Small intestine (tissue), 7 donors: ENCODE data around the gene BRPF1. TPM values are rescaled to one million over a fixed set of nuclear protein-coding genes. Genes with fewer than 3 reads are reported as not detected.

Experiments used
- DNase-seq, 2 donors: peaks; one replicate each; pipeline versions ENCODE4 v3.0.0 to v3.0.0-alpha.2; 2013
- FAIRE-seq: peaks from 2 replicates; lab custom pipeline; 2012; peaks lifted over from hg19 to GRCh38; lab: Jason Lieb, UNC
- H3K27ac ChIP-seq, 3 donors: one replicate each; pipeline ENCODE4 v1.5.1; 2013; ENCODE audit warnings: low read length in 2 of 3, mild to moderate bottlenecking in 2 of 3, control low read depth in 1 of 3, inconsistent platforms in 1 of 3, low read depth in 1 of 3, moderate library complexity in 1 of 3
- H3K27me3 ChIP-seq, 3 donors: one replicate each; pipeline ENCODE4 v1.6.1; 2013; ENCODE audit warnings: low read length in 3 of 3, inconsistent platforms in 1 of 3; ENCODE audit not compliant: control insufficient read depth in 3 of 3, insufficient read depth in 3 of 3
- H3K36me3 ChIP-seq, 3 donors: one replicate each; pipeline ENCODE4 v1.6.1; 2013; ENCODE audit warnings: low read length in 3 of 3, inconsistent platforms in 1 of 3, low read depth in 1 of 3, mild to moderate bottlenecking in 1 of 3, moderate library complexity in 1 of 3; ENCODE audit not compliant: control insufficient read depth in 3 of 3, insufficient read depth in 2 of 3
- H3K4me1 ChIP-seq, 3 donors: one replicate each; pipeline ENCODE4 v1.6.1; 2013; ENCODE audit warnings: low read length in 2 of 3, inconsistent platforms in 1 of 3, low read depth in 1 of 3, mild to moderate bottlenecking in 1 of 3, moderate library complexity in 1 of 3; ENCODE audit not compliant: control insufficient read depth in 3 of 3, insufficient read depth in 2 of 3
- H3K4me3 ChIP-seq, 3 donors: one replicate each; pipeline ENCODE4 v1.5.1; 2013; ENCODE audit warnings: low read length in 3 of 3, control low read depth in 1 of 3, inconsistent platforms in 1 of 3, low read depth in 1 of 3, mild to moderate bottlenecking in 1 of 3, moderate library complexity in 1 of 3
- H3K9me3 ChIP-seq, 2 donors: one replicate each; pipeline ENCODE4 v1.6.1; 2013; ENCODE audit warnings: low read depth in 1 of 2, low read length in 1 of 2; ENCODE audit not compliant: control insufficient read depth in 2 of 2, insufficient read depth in 1 of 2
- WGBS, 3 donors: extraction: QIAGEN DNeasy Blood & Tissue Kit; methylation state at CpG; one replicate each; pipeline ENCODE4 v1.1.7; 2013; 5-methylcytosine and 5-hydroxymethylcytosine counted together
- polyA plus RNA-seq, 4 donors: library from polyadenylated mRNA; stranded (reverse) in 3 of 4; unstranded in 1 of 4; fragments of 200-250 nt in 3 of 4; fragments of 120-200 nt in 1 of 4; gene quantifications; one replicate each; pipeline versions ENCODE4 v1.2.1 to v1.2.3, GENCODE V29; 2013
- donor health status: healthy with polysubstance abuse.
- donor health status: control.
- donor health status: control.
- donor health status: Bipolar disorder and iron deficiency.
- donor health status: healthy.

BRPF1 gene
- polyA plus RNA-seq, 4 donors, result 5.1 to 16.0 (median 7.6) TPM

DNA sequence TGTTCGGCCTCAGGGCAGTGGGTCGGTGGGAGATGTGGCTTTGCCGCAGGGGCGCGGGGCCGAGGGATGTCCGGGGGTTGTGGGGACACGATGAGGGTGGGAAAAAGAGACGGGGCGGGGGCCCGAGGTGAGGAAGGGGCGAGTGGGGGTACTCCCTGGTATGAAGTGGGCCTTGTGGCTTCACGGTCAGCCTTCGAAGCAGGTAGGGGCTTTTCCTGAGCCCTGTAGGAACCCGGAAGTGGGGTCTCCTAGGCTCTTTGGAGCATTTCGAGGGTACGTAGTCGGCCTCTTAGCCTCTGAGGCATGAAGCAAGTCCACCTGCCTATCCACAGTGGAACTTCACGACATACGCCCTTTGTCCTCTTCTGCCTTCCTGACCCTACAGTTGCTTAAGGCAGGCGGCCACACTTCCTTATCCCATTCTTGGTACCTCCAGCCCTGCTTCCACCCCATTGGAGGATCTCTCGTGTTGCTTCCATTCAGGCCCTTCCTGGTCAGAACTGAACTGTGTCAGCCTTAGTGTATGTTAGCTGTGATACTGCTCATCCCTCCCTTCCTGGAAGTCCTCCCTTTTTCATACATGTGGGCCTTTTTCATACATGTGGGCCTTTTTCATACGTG is 61.7 kb downstream of the BRPF1 start:
- WGBS, 3 donors, result 1% methylated on average over 18 to 23 of the region's 23 CpGs
- peaks cover 3 to 49% (median 11%) of the 10 kb centered on the region in 3 donors for H3K36me3 ChIP-seq
- H3K4me1 ChIP-seq, result peaks cover 2 to 20% (median 4%) of the 10 kb centered on the region in 3 donors
- peak overlapping the region; percentile 93 to 99 (median 97) for H3K4me3 ChIP-seq
- DNase-seq, result peak; percentile 80 to 85
- no peak for FAIRE-seq
- H3K9me3 ChIP-seq, result no peaks in the 10 kb centered on the region
- no peaks in the 10 kb centered on the region for H3K27me3 ChIP-seq
- H3K27ac ChIP-seq, result peak overlapping the region; percentile 92 to 98 (median 96)

GRCh38 chr3:9794400-9794799 is 62.9 kb downstream of the BRPF1 start:
- 93 to 98% (median 94%) methylated on average over 11 of the region's 11 CpGs for WGBS, 3 donors
- Histone ChIP-seq H3K27me3 (no peaks in the 10 kb centered on the region), H3K4me1 (peaks cover 2 to 20% (median 4%) of the 10 kb centered on the region in 3 donors), H3K9me3 (no peaks in the 10 kb centered on the region), H3K36me3 (peaks cover 3 to 45% (median 15%) of the 10 kb centered on the region in 3 donors), H3K27ac (no peak overlapping the region), H3K4me3 (no peak overlapping the region)
- DNase-seq (no peak), FAIRE-seq (no peak)

DNA sequence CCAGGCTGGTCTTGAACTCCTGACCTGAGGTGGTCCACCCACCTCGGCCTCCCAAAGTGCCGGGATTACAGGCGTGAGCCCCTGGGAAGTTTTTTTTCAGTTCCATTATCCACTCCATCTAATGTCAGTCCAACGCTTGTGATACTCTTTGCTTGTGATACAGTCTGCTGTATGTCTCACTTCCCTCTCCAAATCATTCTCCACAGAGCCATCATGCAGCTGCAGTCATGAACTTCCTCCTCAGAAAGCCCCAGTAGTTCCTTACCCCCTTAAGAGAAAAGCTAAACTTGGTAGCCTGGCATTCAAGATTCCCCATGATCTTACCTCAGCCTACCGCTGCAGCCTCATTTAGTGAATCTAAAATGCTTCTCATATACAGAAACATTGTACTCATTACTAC is 63.7 kb downstream of the BRPF1 start:
- no peak overlapping the region for H3K27ac ChIP-seq
- no peak overlapping the region for H3K4me3 ChIP-seq
- H3K4me1 ChIP-seq, result peaks cover 2 to 20% (median 4%) of the 10 kb centered on the region in 3 donors
- no peaks in the 10 kb centered on the region for H3K27me3 ChIP-seq
- no peak for FAIRE-seq
- H3K9me3 ChIP-seq, result no peaks in the 10 kb centered on the region
- 78 to 88% (median 84%) methylated on average over 5 of the region's 5 CpGs for WGBS, 3 donors
- H3K36me3 ChIP-seq, result peaks cover 11 to 47% (median 19%) of the 10 kb centered on the region in 3 donors
- no peak for DNase-seq

GRCh38 chr3:9797196-9797945 is 65.8 kb downstream of the BRPF1 start:
- Histone ChIP-seq H3K27ac (no peak overlapping the region), H3K36me3 (peaks cover 18 to 56% (median 27%) of the 10 kb centered on the region in 3 donors), H3K27me3 (no peaks in the 10 kb centered on the region), H3K4me3 (no peak overlapping the region), H3K9me3 (no peaks in the 10 kb centered on the region), H3K4me1 (peaks cover 1 to 11% (median 2%) of the 10 kb centered on the region in 3 donors)
- FAIRE-seq (no peak), DNase-seq (no peak)
- 87 to 92% (median 91%) methylated on average over 12 of the region's 12 CpGs for WGBS, 3 donors

Other genes starting within 250 kb of the BRPF1 start
- gene LHFPL4, start 177.9 kb upstream of the BRPF1 start, polyA plus RNA-seq, result 1 to 10 TPM in 1 of 4 donors, under 1 TPM in 2, not detected in 1; 0.22 to 1.2 (median 0.25) TPM
- 10 to 100 TPM; 22.0 to 47.0 (median 36.6) TPM for gene MTMR14, start 82.2 kb upstream of the BRPF1 start, polyA plus RNA-seq
- gene CPNE9, start 27.9 kb upstream of the BRPF1 start, polyA plus RNA-seq, result under 1 TPM in 2 of 4 donors, not detected in 2; 0.35 to 0.92 TPM
- gene OGG1, start 18.2 kb downstream of the BRPF1 start, polyA plus RNA-seq, result 100 to 1,000 TPM in 1 of 4 donors, 10 to 100 TPM in 3; 25.4 to 111 (median 43.1) TPM
- gene CAMK1, start 38.2 kb downstream of the BRPF1 start, polyA plus RNA-seq, result 10 to 100 TPM; 10.1 to 22.5 (median 19.4) TPM
- 10 to 100 TPM; 41.1 to 59.0 (median 44.6) TPM for gene TADA3, start 60.7 kb downstream of the BRPF1 start, polyA plus RNA-seq
- 100 to 1,000 TPM; 143 to 178 (median 161) TPM for gene ARPC4, start 61.3 kb downstream of the BRPF1 start, polyA plus RNA-seq
- 10 to 100 TPM; 20.8 to 51.9 (median 22.6) TPM for gene TTLL3, start 78.5 kb downstream of the BRPF1 start, polyA plus RNA-seq
- 10 to 100 TPM; 19.2 to 41.1 (median 25.7) TPM for gene RPUSD3, start 112.3 kb downstream of the BRPF1 start, polyA plus RNA-seq
- 100 to 1,000 TPM in 2 of 4 donors, 10 to 100 TPM in 2; 19.0 to 748 (median 310) TPM for gene CIDEC, start 148.5 kb downstream of the BRPF1 start, polyA plus RNA-seq
- gene JAGN1, start 158.9 kb downstream of the BRPF1 start, polyA plus RNA-seq, result 10 to 100 TPM; 49.0 to 56.8 (median 52.7) TPM
- gene IL17RE, start 171.1 kb downstream of the BRPF1 start, polyA plus RNA-seq, result 10 to 100 TPM; 31.3 to 59.3 (median 43.5) TPM
- 10 to 100 TPM; 35.7 to 96.2 (median 41.3) TPM for gene IL17RC, start 185.4 kb downstream of the BRPF1 start, polyA plus RNA-seq
- gene CRELD1, start 202.1 kb downstream of the BRPF1 start, polyA plus RNA-seq, result 10 to 100 TPM; 16.2 to 53.7 (median 32.1) TPM
- gene PRRT3, start 220.7 kb downstream of the BRPF1 start, polyA plus RNA-seq, result 1 to 10 TPM in 1 of 4 donors, under 1 TPM in 3; 0.45 to 1.3 (median 0.82) TPM